Gastrocnemius medialis (tissue), 4 donors: ENCODE data around the gene PRIM2.

Source experiments
- CTCF ChIP-seq, 5 experiments: fragments of 450-650 bp in 3 of 5; fragments of 200-600 bp in 2 of 5; sonication (generic) in 2 of 5; IDR thresholded peaks in 4 of 5; conservative IDR thresholded peaks in 1 of 5; 1 replicate in 4 of 5; 2 replicates in 1 of 5; pipeline ENCODE4 v1.5.1; 2016 to 2019; ENCODE audit warnings: antibody characterized with exemption in 5 of 5, mild to moderate bottlenecking in 3 of 5, moderate library complexity in 3 of 5
- POLR2A ChIP-seq, 2 donors: fragments of 450-650 bp; IDR thresholded peaks; one replicate each; pipeline ENCODE4 v1.6.1; 2017; ENCODE audit warnings: antibody characterized with exemption in 2 of 2, mild to moderate bottlenecking in 2 of 2, moderate library complexity in 2 of 2

DNA sequence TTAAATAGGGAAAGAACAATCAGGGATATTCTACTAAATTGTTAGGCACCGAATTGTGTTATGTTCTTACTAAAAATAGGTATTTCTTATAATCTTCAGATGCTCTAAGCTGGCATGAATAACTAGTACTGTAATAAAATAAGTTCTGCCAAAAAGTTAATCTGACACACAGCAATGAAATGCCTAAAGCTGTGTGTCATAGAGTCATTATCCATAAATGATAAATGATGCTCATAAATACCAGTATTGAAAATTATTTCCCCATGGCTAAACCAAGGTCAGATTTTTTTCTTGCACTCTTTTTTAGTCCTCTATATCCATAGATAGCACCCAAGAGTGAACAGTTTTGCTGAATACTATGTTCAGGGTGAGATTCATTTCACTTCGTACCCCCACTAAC lies 11.7 kb upstream of the PRIM2 start:
- TF ChIP-seq CTCF (IDR thresholded peaks at IDR 0.05 in 4 of 5, conservative IDR thresholded peaks at IDR 0.05 in 1 of 5) (no peak), POLR2A (IDR thresholded peaks at IDR 0.05) (no peak)
